Measurements from ENCODE around the gene GATAD1. TPM values are rescaled to one million over a fixed set of nuclear protein-coding genes. Genes with fewer than 3 reads are reported as not detected.
"Not testable (repeated sequence)": the region's sequence is repeated elsewhere in the genome, so short reads cannot be mapped to it uniquely, and the experiment has no call there.

Gene GATAD1
- total and polyA plus RNA-seq, 12 donors: 25.0 to 88.0 (median 35.1) TPM

DNA sequence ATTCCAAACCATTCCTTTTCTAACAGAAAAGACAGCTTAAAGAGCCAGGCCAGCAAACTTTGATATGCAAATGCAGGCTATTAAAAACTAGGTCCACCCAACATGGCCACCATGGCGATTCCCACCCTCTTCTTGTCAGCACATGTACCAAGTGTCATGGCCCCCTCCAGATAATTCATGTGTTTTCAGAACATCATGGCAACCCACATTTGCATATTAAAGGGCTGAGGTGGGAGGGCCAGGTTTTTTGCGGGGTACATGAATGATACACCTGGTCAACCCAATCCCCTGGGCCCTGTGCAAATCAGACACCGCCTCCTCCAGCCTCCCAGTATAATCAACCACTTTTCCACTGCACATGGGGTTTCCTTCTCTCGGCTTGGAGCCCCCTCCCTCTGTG lies 31.4 kb downstream of the GATAD1 start:
- 95 to 100% (median 98%) methylated on average over 4 of the region's 4 CpGs for WGBS, 4 donors
- no peak for DNase-seq
- TF ChIP-seq CTCF (IDR thresholded peaks at IDR 0.05) (no peak), POLR2A (IDR thresholded peaks at IDR 0.05) (no peak)
- H3K27me3 ChIP-seq: no peaks in the 10 kb centered on the region
- no peak overlapping the region for H3K27ac ChIP-seq
- H3K36me3 ChIP-seq (replicated peaks in 1 of 2): peaks cover 0 to 4% of the 10 kb centered on the region in 2 donors
- H3K9me3 ChIP-seq (replicated peaks in 1 of 3): no peaks in the 10 kb centered on the region
- H3K4me3 ChIP-seq: no peak overlapping the region
- intact Hi-C loops (cut with DNase I): no loop called here
- H3K4me1 ChIP-seq (replicated peaks in 1 of 2): no peaks in the 10 kb centered on the region

DNA sequence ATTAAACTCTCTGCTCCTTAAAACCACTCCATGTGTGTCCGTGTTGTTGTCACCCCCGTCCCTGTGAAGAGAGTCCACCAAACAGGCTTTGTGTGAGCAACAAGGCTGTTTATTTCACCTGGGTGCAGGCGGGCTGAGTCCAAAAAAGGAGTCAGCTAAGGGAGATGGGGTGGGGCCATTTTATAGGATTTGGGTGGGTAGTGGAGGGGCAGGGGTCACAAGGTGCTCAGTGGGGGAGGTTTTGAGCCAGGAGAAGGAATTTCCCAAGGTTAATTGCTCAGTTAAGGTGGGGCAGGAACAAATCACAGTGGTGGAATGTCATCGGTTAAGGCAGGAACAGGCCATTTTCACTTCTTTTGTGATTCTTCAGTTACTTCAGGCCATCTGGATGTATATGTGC lies 31.9 kb downstream of the GATAD1 start:
- H3K27me3 ChIP-seq; H3K27ac ChIP-seq; H3K36me3 ChIP-seq (replicated peaks in 1 of 2); H3K9me3 ChIP-seq (replicated peaks in 1 of 3); intact Hi-C loops (cut with DNase I); DNase-seq; H3K4me1 ChIP-seq (replicated peaks in 1 of 2); H3K4me3 ChIP-seq: not testable (repeated sequence)
- 95 to 98% (median 96%) methylated on average over 4 of the region's 4 CpGs for WGBS, 4 donors

GRCh38 chr7:92483624-92484023 lies 36.3 kb downstream of the GATAD1 start:
- 85 to 90% (median 88%) methylated on average over 6 of the region's 6 CpGs for WGBS, 4 donors
- H3K9me3 ChIP-seq (replicated peaks in 1 of 3); H3K27ac ChIP-seq; H3K4me3 ChIP-seq; H3K4me1 ChIP-seq (replicated peaks in 1 of 2); intact Hi-C loops (cut with DNase I); DNase-seq; H3K27me3 ChIP-seq: not testable (repeated sequence)
- peaks cover 0 to 18% of the 10 kb centered on the region in 2 donors for H3K36me3 ChIP-seq (replicated peaks in 1 of 2)

DNA sequence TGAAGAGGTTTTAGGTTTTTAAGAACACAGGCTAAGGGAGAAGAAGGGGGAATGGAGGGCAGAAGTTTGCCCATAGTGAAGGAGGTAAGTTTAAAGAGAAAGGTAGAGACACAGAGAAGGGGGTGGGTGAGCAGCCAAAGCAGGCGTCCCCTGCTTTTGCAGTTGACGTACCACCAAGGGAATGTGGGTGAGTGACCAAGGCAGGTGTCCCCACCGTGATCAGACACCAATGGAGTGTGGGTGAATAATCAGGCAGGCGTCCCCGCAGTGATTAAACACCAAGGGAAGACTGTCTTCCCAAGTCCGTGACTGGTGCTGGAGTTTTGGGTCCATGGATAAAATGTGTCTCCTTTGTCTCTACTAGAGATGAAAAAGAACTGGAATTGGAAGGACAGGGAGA lies 36.9 kb downstream of the GATAD1 start:
- DNase-seq; H3K9me3 ChIP-seq (replicated peaks in 1 of 3); H3K27ac ChIP-seq; H3K4me3 ChIP-seq; H3K4me1 ChIP-seq (replicated peaks in 1 of 2); H3K27me3 ChIP-seq; intact Hi-C loops (cut with DNase I): not testable (repeated sequence)
- H3K36me3 ChIP-seq (replicated peaks in 1 of 2): peaks cover 0 to 18% of the 10 kb centered on the region in 2 donors
- WGBS, 4 donors: 93 to 98% (median 97%) methylated on average over 6 of the region's 6 CpGs

DNA sequence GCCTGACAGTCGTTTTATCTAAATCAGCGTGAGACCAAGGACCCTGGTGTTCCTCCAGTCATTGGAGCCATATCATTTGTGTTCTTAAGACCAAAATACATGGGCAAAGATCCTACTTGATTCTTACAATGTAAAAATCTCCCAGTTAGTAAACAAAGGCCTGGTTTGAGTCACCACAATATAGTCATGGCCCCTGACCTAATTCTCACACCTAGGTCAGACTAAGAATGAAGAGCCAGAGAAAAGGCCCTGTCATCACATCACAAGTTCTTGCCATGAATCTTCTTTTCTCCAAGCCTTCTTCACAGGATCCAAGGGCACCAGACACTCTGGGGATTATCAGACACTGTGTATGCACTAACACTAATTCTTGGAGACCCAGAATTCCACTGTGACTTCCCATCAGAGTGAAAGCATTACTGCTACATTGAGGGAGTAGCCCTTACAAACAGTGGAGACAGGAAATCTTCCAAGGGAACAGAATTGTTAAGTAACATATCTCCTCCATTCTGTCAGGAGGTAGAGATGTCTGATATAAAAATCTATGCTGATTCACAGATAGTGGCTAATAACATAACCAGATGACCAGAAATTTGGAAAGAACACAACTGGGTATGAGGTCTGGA lies 38.1 kb downstream of the GATAD1 start:
- intact Hi-C loops (cut with DNase I): no loop called here
- Histone ChIP-seq H3K9me3 (replicated peaks in 1 of 3) (no peaks in the 10 kb centered on the region), H3K27ac (peak overlapping the region in 1 of 5 donors; percentile 31), H3K4me1 (replicated peaks in 1 of 2) (peaks cover 0 to 4% of the 10 kb centered on the region in 2 donors), H3K36me3 (replicated peaks in 1 of 2) (peaks cover 0 to 18% of the 10 kb centered on the region in 2 donors), H3K27me3 (no peaks in the 10 kb centered on the region), H3K4me3 (no peak overlapping the region)
- no peak for TF ChIP-seq CTCF (IDR thresholded peaks at IDR 0.05)
- TF ChIP-seq POLR2A (IDR thresholded peaks at IDR 0.05): no peak
- no peak for DNase-seq
- WGBS, 4 donors: 90 to 100% (median 94%) methylated on average over 2 of the region's 2 CpGs

DNA sequence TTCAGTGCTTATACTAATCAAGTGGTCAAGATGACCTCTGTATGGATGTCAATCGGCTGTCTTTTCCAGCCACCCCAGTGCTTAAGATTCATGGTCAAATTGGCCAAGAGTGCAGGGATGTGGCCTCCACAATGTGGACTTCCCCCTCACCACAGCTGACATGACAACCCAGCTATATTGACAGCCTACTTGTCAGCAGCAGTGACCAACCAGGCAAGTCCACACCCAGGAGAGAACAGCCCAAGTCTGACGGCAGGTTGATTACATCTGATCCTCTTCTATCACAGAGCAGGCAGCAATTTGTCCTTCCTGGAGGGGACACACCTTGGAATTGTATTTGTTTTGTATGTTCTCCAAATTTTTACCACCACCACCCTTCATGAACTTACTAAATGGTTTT lies 38.7 kb downstream of the GATAD1 start:
- Histone ChIP-seq H3K4me1 (replicated peaks in 1 of 2) (peaks cover 0 to 4% of the 10 kb centered on the region in 2 donors), H3K27me3 (no peaks in the 10 kb centered on the region), H3K4me3 (no peak overlapping the region), H3K36me3 (replicated peaks in 1 of 2) (peaks cover 0 to 23% of the 10 kb centered on the region in 2 donors), H3K27ac (no peak overlapping the region), H3K9me3 (replicated peaks in 1 of 3) (no peaks in the 10 kb centered on the region)
- intact Hi-C loops (cut with DNase I): no loop called here
- 86 to 95% (median 89%) methylated on average over 2 of the region's 2 CpGs for WGBS, 4 donors
- TF ChIP-seq CTCF (IDR thresholded peaks at IDR 0.05) (no peak), POLR2A (IDR thresholded peaks at IDR 0.05) (no peak)
- no peak for DNase-seq

All from adrenal gland (tissue), 12 donors.